Mammary microvascular endothelial cell (primary cell): ENCODE results near the gene AMER2. TPM values are rescaled to one million over a fixed set of nuclear protein-coding genes. Genes with fewer than 3 reads are reported as not detected.

Source experiments
- total RNA-seq: library from RNA; depleted of rRNA; stranded (reverse); fragments of >200 nt; gene quantifications from 2 replicates; pipeline ENCODE4 v1.2.3, GENCODE V29; 2015

AMER2 gene, protein sequence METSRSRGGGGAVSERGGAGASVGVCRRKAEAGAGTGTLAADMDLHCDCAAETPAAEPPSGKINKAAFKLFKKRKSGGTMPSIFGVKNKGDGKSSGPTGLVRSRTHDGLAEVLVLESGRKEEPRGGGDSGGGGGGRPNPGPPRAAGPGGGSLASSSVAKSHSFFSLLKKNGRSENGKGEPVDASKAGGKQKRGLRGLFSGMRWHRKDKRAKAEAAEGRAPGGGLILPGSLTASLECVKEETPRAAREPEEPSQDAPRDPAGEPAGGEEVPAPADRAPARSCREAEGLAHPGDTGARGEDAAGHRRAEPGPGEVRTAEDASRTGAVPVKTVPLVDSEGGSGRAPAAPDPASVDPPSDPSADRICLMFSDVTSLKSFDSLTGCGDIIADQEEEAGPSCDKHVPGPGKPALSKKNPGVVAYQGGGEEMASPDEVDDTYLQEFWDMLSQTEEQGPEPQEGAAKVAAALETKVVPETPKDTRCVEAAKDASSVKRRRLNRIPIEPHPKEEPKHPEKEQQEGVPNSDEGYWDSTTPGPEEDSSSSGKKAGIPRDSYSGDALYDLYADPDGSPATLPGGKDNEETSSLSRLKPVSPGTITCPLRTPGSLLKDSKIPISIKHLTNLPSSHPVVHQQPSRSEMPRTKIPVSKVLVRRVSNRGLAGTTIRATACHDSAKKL
- total RNA-seq: not detected in 2 replicates

DNA sequence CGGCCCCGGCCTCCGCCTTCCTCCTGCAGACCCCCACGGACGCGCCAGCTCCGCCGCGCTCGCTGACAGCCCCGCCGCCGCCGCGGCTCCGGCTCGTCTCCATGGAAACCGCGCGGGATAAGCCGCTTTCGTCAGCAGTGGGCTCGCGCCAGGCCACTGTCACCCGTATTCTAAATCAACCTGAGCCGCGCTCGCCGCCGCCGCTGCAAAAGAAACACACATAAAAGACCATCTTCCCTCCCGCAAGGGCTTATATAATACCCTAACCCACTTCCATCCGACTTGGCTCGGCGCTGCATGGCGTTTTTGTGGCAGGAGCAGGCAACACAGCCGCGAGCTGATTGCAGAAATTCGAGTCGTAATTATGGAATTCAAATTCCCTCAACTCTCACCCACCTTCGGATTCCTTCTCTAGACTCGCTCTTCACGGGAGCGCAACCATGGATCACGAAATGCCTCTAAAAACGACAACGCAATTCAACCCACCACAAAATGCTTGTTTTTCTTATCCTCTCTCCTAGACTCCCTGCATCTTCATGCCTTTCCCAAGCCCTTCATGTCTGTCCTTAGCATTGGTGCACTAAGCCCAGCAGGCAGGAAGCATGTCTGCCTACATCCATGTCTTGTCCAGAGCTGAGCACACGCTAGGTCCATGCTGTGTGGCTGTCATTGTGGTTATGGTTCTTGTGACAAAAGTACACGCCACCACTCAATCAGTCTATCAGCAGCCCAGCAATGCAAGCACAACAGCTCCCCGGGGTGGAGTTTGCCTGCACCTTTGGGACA is at the start of gene AMER2:
Gene AMER2, minus strand, starts transcription at position 772 of the 786 bp plus-strand sequence. Its CDS starts 669 bp downstream, at position 103.

Other genes with a start within 250 kb of the AMER2 start
- under 0.01 and 0.05 TPM in 2 replicates for gene PABPC3, start 76.2 kb downstream of the AMER2 start, total RNA-seq
- 25.5 and 28.0 TPM in 2 replicates for gene MTMR6, start 115.2 kb upstream of the AMER2 start, total RNA-seq
- 39.3 and 43.4 TPM in 2 replicates for gene NUP58, start 129.3 kb upstream of the AMER2 start, total RNA-seq
- 0.05 and 0.07 TPM in 2 replicates for gene ATP8A2, start 199.7 kb upstream of the AMER2 start, total RNA-seq